Measurements from ENCODE around the gene TPRA1.

GRCh38 chr3:127587876-127588275 is 2.7 kb downstream of the TPRA1 start:
- no peak for TF ChIP-seq CTCF (IDR thresholded peaks at IDR 0.05)
- TF ChIP-seq EP300 (IDR thresholded peaks at IDR 0.05) = no peak
- TF ChIP-seq POLR2A (IDR thresholded peaks at IDR 0.05; ENCODE audit: low read depth) = no peak
- no peak for TF ChIP-seq POLR2AphosphoS5 (IDR thresholded peaks at IDR 0.05)

All from esophagus muscularis mucosa (tissue), 4 donors.